WTC11 (cell line): ENCODE measurements around the gene LTN1. TPM values are rescaled to one million over a fixed set of nuclear protein-coding genes. Genes with fewer than 3 reads are reported as not detected.

Experiments
- ATAC-seq: fragments of 200-7000 bp; cut with Tn5 transposase; 2 replicates; pipeline ENCODE4 v1.10.0; 2021; ENCODE audit warnings: mild to moderate bottlenecking, moderate library complexity
- CTCF ChIA-PET: fragments of 300-600 bp; sonication (Branson Sonifier 250); formaldehyde crosslinking; loops from one replicate; lab custom pipeline; 2021; ENCODE audit warnings: antibody characterized with exemption; lab: Charles Lee
- POLR2A ChIA-PET: fragments of 350-600 bp; sonication (Branson Sonifier 250); formaldehyde crosslinking; loops from one replicate; lab custom pipeline; 2021; ENCODE audit warnings: antibody characterized with exemption; lab: Charles Lee
- DNase-seq: peaks from one replicate; pipeline ENCODE4 v3.0.0; 2021; ENCODE audit warnings: low spot score
- H3K27ac Mint-ChIP-seq: 2 replicates; pipeline ENCODE4 v1.8.0; 2021; ENCODE audit warnings: mixed read lengths
- H3K27me3 Mint-ChIP-seq: 2 replicates; pipeline ENCODE4 v1.8.0; 2021; ENCODE audit warnings: low read depth, mild to moderate bottlenecking, moderate library complexity, mixed read lengths
- H3K36me3 Mint-ChIP-seq: 2 replicates; pipeline ENCODE4 v1.8.0; 2021; ENCODE audit warnings: mixed read lengths
- H3K4me1 Mint-ChIP-seq: 2 replicates; pipeline ENCODE4 v1.8.0; 2022; ENCODE audit warnings: mixed read lengths
- H3K4me3 Mint-ChIP-seq: 2 replicates; pipeline ENCODE4 v1.8.0; 2021; ENCODE audit warnings: mild to moderate bottlenecking, moderate library complexity, mixed read lengths
- H3K9me3 Mint-ChIP-seq: 2 replicates; pipeline ENCODE4 v1.8.0; 2021; ENCODE audit warnings: mixed read lengths
- CDX4 ChIP-seq: fragments of 250-450 bp; sonication (Bioruptor Pico); IDR thresholded peaks from 2 replicates; pipeline ENCODE4 v1.9.0; 2021; ENCODE audit warnings: moderate library complexity, mild to moderate bottlenecking, inconsistent platforms, borderline replicate concordance
- ELF4 ChIP-seq: sonication (generic); formaldehyde crosslinking; IDR thresholded peaks from 2 replicates; pipeline ENCODE4 v1.8.1; 2022; ENCODE audit warnings: low read depth, mild to moderate bottlenecking, moderate library complexity, missing genetic modification reagents
- FOXJ3 ChIP-seq: sonication (generic); formaldehyde crosslinking; IDR thresholded peaks from 2 replicates; pipeline ENCODE4 v1.9.0; 2021; ENCODE audit warnings: missing genetic modification reagents, mild to moderate bottlenecking, borderline replicate concordance
- FOXK1 ChIP-seq: sonication (generic); formaldehyde crosslinking; IDR thresholded peaks from 2 replicates; pipeline ENCODE4 v1.8.0; 2022; ENCODE audit warnings: mild to moderate bottlenecking, moderate library complexity, missing genetic modification reagents
- FOXP4 ChIP-seq: sonication (generic); formaldehyde crosslinking; IDR thresholded peaks from 2 replicates; pipeline ENCODE4 v1.8.0; 2022; ENCODE audit warnings: mild to moderate bottlenecking, missing genetic modification reagents
- GABPB1 ChIP-seq: sonication (generic); formaldehyde crosslinking; IDR thresholded peaks from 2 replicates; pipeline ENCODE4 v1.8.1; 2023; ENCODE audit warnings: mild to moderate bottlenecking, missing genetic modification reagents
- GRHL2 ChIP-seq: fragments of 250-450 bp; sonication (Bioruptor Pico); IDR thresholded peaks from 2 replicates; pipeline ENCODE4 v1.8.0; 2022; ENCODE audit warnings: mild to moderate bottlenecking, moderate library complexity; ENCODE audit not compliant: insufficient replicate concordance, severe bottlenecking
- IRF1 ChIP-seq: sonication (generic); formaldehyde crosslinking; IDR thresholded peaks from 2 replicates; pipeline ENCODE4 v1.8.0; 2023; ENCODE audit warnings: missing genetic modification reagents
- IRF2 ChIP-seq: sonication (generic); formaldehyde crosslinking; IDR thresholded peaks from 2 replicates; pipeline ENCODE4 v1.8.0; 2022; ENCODE audit warnings: low read depth, missing genetic modification reagents, borderline replicate concordance
- NFYB ChIP-seq: sonication (generic); formaldehyde crosslinking; conservative IDR thresholded peaks from 2 replicates; pipeline ENCODE4 v1.8.0; 2022; ENCODE audit warnings: low read depth, missing genetic modification reagents
- NR3C1 ChIP-seq: sonication (generic); formaldehyde crosslinking; conservative IDR thresholded peaks from 2 replicates; pipeline ENCODE4 v1.8.1; 2023; ENCODE audit warnings: low read depth, mild to moderate bottlenecking, missing genetic modification reagents
- PREB ChIP-seq: sonication (generic); formaldehyde crosslinking; IDR thresholded peaks from 2 replicates; pipeline ENCODE4 v1.8.1; 2022; ENCODE audit warnings: mild to moderate bottlenecking, missing genetic modification reagents, moderate library complexity, borderline replicate concordance
- RORB ChIP-seq: fragments of 250-450 bp; sonication (Bioruptor Pico); IDR thresholded peaks from 2 replicates; pipeline ENCODE4 v1.9.0; 2021; ENCODE audit warnings: mild to moderate bottlenecking
- SOX15 ChIP-seq: fragments of 250-450 bp; sonication (Bioruptor Pico); IDR thresholded peaks from 2 replicates; pipeline ENCODE4 v1.9.0; 2021; ENCODE audit warnings: mild to moderate bottlenecking
- USF2 ChIP-seq: sonication (generic); formaldehyde crosslinking; IDR thresholded peaks from 2 replicates; pipeline ENCODE4 v1.8.1; 2023; ENCODE audit warnings: mild to moderate bottlenecking, missing genetic modification reagents, moderate library complexity
- ZBTB43 ChIP-seq: sonication (generic); formaldehyde crosslinking; IDR thresholded peaks from 2 replicates; pipeline ENCODE4 v1.8.1; 2023; ENCODE audit warnings: mild to moderate bottlenecking, missing genetic modification reagents
- ZNF396 ChIP-seq: fragments of 250-450 bp; sonication (Bioruptor Pico); IDR thresholded peaks from 2 replicates; pipeline ENCODE4 v1.8.0; 2021; ENCODE audit warnings: mild to moderate bottlenecking, moderate library complexity, borderline replicate concordance
- ZNF416 ChIP-seq: fragments of 250-450 bp; sonication (Bioruptor Pico); IDR thresholded peaks from 2 replicates; pipeline ENCODE4 v1.9.0; 2021; ENCODE audit warnings: mild to moderate bottlenecking, inconsistent platforms
- total RNA-seq: library from RNA; stranded (reverse); gene quantifications from 3 replicates; pipeline ENCODE4 v1.2.3, GENCODE V29; 2021

LTN1 gene
- total RNA-seq, 1 experiment from 2014 or later: 23.0 TPM

GRCh38 chr21:28959367-28960099 lies 33.1 kb downstream of the LTN1 start (continued):
- no peak for TF ChIP-seq ZBTB43 (CRISPR knock-in tag)
- no peak for TF ChIP-seq RORB (CRISPR knock-in tag)
- no peak for TF ChIP-seq GABPB1 (CRISPR knock-in tag)
- TF ChIP-seq IRF1 (CRISPR knock-in tag): no peak
- TF ChIP-seq USF2 (CRISPR knock-in tag): no peak
- no peak for TF ChIP-seq SOX15 (CRISPR knock-in tag)
- TF ChIP-seq ELF4 (CRISPR knock-in tag): no peak
- TF ChIP-seq ZNF396 (CRISPR knock-in tag): no peak
- TF ChIP-seq ZNF416 (CRISPR knock-in tag): no peak
- TF ChIP-seq, all 79 proteins: peak for 0

- Mint-ChIP-seq H3K4me1 (no peaks in the 10 kb centered on the region), H3K36me3 (peaks cover 28% of the 10 kb centered on the region), H3K9me3 (no peaks in the 10 kb centered on the region), H3K27me3 (no peaks in the 10 kb centered on the region), H3K27ac (no peak overlapping the region), H3K4me3 (no peak overlapping the region)
- DNase-seq (no peak), ATAC-seq (no peak)
- TF ChIP-seq RORB (CRISPR knock-in tag) (no peak), PREB (no peak), IRF2 (CRISPR knock-in tag) (no peak), FOXK1 (no peak), ZNF416 (CRISPR knock-in tag) (no peak), NR3C1 (CRISPR knock-in tag) (no peak), FOXJ3 (CRISPR knock-in tag) (no peak), GABPB1 (CRISPR knock-in tag) (no peak)
- ChIA-PET CTCF (no interaction called here), POLR2A (no interaction called here)
These were observed 39.4 kb downstream of the LTN1 start for GRCh38 chr21:28953247-28953646.

- H3K27ac Mint-ChIP-seq: no peak overlapping the region
- DNase-seq (no peak), ATAC-seq (no peak)
- peaks cover 27% of the 10 kb centered on the region for H3K36me3 Mint-ChIP-seq
- H3K4me1 Mint-ChIP-seq: no peaks in the 10 kb centered on the region
- no peaks in the 10 kb centered on the region for H3K27me3 Mint-ChIP-seq
- POLR2A ChIA-PET: no interaction called here
- no peaks in the 10 kb centered on the region for H3K9me3 Mint-ChIP-seq
- H3K4me3 Mint-ChIP-seq: no peak overlapping the region
- CTCF ChIA-PET: no interaction called here
- no peak for TF ChIP-seq GRHL2
- no peak for TF ChIP-seq CDX4
- TF ChIP-seq NFYB (CRISPR knock-in tag): no peak
- TF ChIP-seq FOXP4 (CRISPR knock-in tag): no peak
These were observed 40.0 kb downstream of the LTN1 start for GRCh38 chr21:28952686-28953085.
